ENCODE data around the gene CTNNA3. TPM values are rescaled to one million over a fixed set of nuclear protein-coding genes. Genes with fewer than 3 reads are reported as not detected.

Gene CTNNA3
- total RNA-seq, 6 donors from 2014 or later: 0.20 to 2.0 TPM; not detected in 4

DNA sequence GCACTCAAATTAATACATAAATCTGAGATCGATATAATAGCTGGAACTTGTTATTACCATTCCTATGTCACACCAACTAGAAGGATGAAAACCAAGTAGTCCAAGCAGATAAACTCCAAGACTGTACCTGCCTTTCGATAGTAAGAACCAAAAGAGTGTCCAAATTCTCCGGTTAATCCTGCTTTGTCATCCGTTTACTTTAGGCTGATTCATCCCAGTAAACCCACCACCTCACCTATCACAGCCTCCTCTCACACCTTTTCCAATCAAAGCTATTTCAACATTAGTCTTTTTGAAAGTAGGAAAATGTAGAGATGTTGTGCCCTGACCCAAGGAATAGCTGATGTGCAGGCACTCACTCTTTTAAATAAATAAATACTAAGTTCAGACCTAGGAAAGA, 177.2 kb downstream of the CTNNA3 start:
- Histone ChIP-seq H3K4me3 (no peak overlapping the region), H3K36me3 (no peaks in the 10 kb centered on the region), H3K27me3 (no peaks in the 10 kb centered on the region), H3K9me3 (no peaks in the 10 kb centered on the region), H3K27ac (no peak overlapping the region), H3K4me1 (no peaks in the 10 kb centered on the region)
- DNase-seq (no peak), ATAC-seq (ENCODE audit: low FRiP score in 2 of 2) (no peak)
- no peak for TF ChIP-seq POLR2A (IDR thresholded peaks at IDR 0.05)
- TF ChIP-seq, protein P1, sequence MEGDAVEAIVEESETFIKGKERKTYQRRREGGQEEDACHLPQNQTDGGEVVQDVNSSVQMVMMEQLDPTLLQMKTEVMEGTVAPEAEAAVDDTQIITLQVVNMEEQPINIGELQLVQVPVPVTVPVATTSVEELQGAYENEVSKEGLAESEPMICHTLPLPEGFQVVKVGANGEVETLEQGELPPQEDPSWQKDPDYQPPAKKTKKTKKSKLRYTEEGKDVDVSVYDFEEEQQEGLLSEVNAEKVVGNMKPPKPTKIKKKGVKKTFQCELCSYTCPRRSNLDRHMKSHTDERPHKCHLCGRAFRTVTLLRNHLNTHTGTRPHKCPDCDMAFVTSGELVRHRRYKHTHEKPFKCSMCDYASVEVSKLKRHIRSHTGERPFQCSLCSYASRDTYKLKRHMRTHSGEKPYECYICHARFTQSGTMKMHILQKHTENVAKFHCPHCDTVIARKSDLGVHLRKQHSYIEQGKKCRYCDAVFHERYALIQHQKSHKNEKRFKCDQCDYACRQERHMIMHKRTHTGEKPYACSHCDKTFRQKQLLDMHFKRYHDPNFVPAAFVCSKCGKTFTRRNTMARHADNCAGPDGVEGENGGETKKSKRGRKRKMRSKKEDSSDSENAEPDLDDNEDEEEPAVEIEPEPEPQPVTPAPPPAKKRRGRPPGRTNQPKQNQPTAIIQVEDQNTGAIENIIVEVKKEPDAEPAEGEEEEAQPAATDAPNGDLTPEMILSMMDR (IDR thresholded peaks at IDR 0.05): no peak
- no peak for TF ChIP-seq EP300 (IDR thresholded peaks at IDR 0.05)
- TF ChIP-seq POLR2AphosphoS5 (IDR thresholded peaks at IDR 0.05): no peak
- WGBS, 2 donors: 69% methylated on average over 4 of the region's 4 CpGs

DNA sequence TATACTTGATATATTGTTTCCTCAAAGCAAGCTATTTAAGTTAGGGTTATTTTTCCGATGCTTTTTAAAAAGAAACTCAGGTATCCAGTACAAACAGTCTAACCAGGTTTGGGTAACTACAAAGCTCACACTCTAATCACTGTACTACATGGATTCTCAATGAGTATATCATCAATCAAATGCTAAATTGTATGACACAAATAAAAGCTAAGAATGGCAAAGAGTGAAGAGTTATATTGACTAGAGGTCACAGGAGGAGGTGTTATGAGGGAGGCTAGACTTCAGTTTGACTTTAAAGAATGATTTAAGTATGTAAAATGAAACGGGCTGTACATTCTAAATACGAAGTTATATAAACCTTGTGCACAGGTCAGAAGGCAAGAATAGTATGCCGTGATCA, 178.0 kb downstream of the CTNNA3 start:
- TF ChIP-seq POLR2AphosphoS5 (IDR thresholded peaks at IDR 0.05) (no peak), EP300 (IDR thresholded peaks at IDR 0.05) (no peak), POLR2A (IDR thresholded peaks at IDR 0.05) (no peak)
- TF ChIP-seq, protein P1 (IDR thresholded peaks at IDR 0.05): no peak
- Histone ChIP-seq H3K27ac (no peak overlapping the region), H3K9me3 (no peaks in the 10 kb centered on the region), H3K4me1 (no peaks in the 10 kb centered on the region), H3K36me3 (no peaks in the 10 kb centered on the region), H3K4me3 (no peak overlapping the region), H3K27me3 (no peaks in the 10 kb centered on the region)
- 71 to 81% methylated on average over 4 of the region's 4 CpGs for WGBS, 2 donors
- ATAC-seq (ENCODE audit: low FRiP score in 2 of 2) (no peak), DNase-seq (no peak)

DNA sequence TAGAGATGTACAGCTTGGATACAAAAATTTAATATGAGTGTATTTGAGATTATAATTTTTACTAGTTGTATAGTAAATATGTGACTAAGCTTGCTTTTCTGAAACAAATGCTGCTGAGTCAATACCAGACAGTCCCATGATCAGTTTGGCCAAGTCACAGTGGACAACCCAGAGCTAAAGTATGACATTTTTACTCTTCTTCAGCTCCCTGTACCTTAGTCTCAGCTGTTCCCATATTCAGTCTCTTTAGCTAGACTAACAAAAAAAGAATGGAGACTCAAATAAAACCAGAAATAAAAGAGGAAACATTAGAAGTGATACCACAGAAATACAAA, 189.3 kb downstream of the CTNNA3 start:
- no peaks in the 10 kb centered on the region for H3K36me3 ChIP-seq
- DNase-seq: no peak
- ATAC-seq (ENCODE audit: low FRiP score in 2 of 2): no peak
- H3K9me3 ChIP-seq: no peaks in the 10 kb centered on the region
- H3K27me3 ChIP-seq: no peaks in the 10 kb centered on the region
- TF ChIP-seq POLR2AphosphoS5 (IDR thresholded peaks at IDR 0.05): no peak
- TF ChIP-seq, protein P1 (IDR thresholded peaks at IDR 0.05): no peak
- no peak for TF ChIP-seq EP300 (IDR thresholded peaks at IDR 0.05)
- no peak for TF ChIP-seq POLR2A (IDR thresholded peaks at IDR 0.05)
- H3K4me3 ChIP-seq: no peak overlapping the region
- H3K4me1 ChIP-seq: no peaks in the 10 kb centered on the region
- no peak overlapping the region for H3K27ac ChIP-seq

DNA sequence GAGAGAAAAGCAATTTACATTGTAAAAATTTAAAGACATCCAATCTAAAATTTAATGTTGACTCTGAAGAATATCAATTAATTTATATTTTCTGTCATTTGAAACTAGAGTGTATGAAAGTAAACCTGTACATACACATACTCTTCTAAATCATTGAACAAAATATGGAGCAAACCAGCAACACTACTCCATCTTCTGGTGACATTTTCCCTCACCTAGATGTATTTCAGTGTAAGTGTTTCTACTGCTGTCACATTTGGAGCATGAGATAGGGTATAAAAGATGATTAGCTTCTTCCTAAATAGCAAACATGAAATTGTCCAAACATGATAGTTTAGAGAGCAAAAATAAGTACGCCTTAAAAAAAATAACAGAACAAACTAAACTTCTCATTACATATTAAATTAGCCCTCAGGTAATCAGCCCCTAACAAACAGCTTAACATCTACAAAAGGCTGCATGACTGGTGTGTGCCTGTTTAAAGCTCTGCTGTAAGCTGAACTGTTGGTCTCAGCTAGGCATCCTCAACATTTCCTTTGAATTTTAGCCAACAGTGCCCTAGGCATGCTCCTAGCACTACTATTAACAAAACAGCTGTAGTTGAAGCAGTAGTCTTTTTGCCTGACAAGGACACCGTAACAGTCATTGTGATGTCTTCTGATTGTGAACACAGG, 189.8 kb downstream of the CTNNA3 start:
- WGBS, 2 donors: 86 to 94% methylated on average over 2 of the region's 2 CpGs
- H3K4me1 ChIP-seq: no peaks in the 10 kb centered on the region
- H3K27me3 ChIP-seq: no peaks in the 10 kb centered on the region
- no peak overlapping the region for H3K27ac ChIP-seq
- no peak overlapping the region for H3K4me3 ChIP-seq
- TF ChIP-seq POLR2AphosphoS5 (IDR thresholded peaks at IDR 0.05) (no peak), POLR2A (IDR thresholded peaks at IDR 0.05) (no peak)
- TF ChIP-seq, protein P1 (IDR thresholded peaks at IDR 0.05): no peak
- DNase-seq (no peak), ATAC-seq (ENCODE audit: low FRiP score in 2 of 2) (no peak)
- no peaks in the 10 kb centered on the region for H3K36me3 ChIP-seq
- H3K9me3 ChIP-seq: no peaks in the 10 kb centered on the region

DNA sequence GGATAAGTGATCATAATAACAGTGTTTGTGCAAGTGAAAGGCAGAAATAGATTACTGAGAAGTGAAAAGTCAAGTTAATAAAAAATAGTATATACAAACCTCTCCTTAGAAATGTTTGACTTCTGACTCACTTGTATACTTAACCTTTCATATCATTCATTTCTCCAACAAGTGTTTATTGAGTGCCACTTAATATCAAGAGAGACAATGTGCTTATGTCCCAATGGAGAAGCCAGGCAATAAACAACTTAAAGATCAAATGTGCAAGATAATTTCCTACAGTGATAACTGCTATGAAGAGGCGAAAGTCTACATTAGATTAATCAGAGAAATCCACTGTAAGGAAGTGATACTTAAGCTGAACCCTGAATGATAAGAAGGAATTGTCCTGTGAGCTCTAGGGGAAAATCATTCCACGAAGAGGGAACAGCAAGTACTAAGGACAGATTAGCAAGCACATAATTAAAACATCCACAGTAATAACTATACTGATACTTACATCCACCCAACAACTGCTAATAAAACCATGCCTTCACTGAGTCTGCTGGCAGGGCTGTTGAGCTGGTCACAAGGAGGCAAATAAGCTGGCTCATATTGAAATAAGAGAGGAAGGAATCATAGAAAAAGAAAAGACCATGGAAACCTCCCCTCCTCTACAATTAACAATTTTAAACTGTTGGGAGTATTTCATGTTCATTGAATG, 203.5 kb downstream of the CTNNA3 start:
- no peak overlapping the region for H3K4me3 ChIP-seq
- H3K36me3 ChIP-seq: no peaks in the 10 kb centered on the region
- H3K9me3 ChIP-seq: no peaks in the 10 kb centered on the region
- TF ChIP-seq, protein P1 (IDR thresholded peaks at IDR 0.05): no peak
- TF ChIP-seq EP300 (IDR thresholded peaks at IDR 0.05): no peak
- ATAC-seq (ENCODE audit: low FRiP score in 2 of 2): no peak
- H3K4me1 ChIP-seq: peaks cover 0 to 6% (median 1%) of the 10 kb centered on the region in 4 donors
- peak in 1 of 2 donors; percentile 25 for DNase-seq
- 25 to 30% methylated on average over 2 of the region's 2 CpGs for WGBS, 2 donors
- H3K27me3 ChIP-seq: no peaks in the 10 kb centered on the region
- H3K27ac ChIP-seq: no peak overlapping the region

Measured in upper lobe of left lung (tissue), 6 donors.